ENCODE results near the gene C11orf58. TPM values are rescaled to one million over a fixed set of nuclear protein-coding genes. Genes with fewer than 3 reads are reported as not detected.

The C11orf58 gene
- total RNA-seq, 1 experiment from 2014 or later = 272 TPM

DNA sequence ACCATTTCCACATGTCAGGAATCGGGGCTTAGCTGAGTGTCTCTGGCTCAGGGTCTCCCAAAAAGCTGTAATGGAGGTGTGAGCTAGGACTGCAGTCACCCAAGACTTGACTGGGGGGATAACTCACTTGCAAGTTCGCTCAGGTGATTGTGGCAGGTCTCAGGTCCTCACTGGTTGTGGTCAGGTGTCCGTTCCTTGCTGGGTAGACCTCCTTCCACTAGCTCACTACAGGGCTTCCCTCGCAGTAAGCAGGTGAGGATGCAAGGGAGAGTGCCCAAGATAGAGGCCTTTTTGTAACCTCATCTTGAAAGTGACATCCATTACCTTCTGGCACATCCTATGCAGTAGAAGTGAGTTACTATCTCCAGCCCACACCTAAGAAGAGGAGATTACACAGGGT is 29.5 kb downstream of the C11orf58 start:
- DNase-seq (ENCODE audit: low spot score) = no peak

DNA sequence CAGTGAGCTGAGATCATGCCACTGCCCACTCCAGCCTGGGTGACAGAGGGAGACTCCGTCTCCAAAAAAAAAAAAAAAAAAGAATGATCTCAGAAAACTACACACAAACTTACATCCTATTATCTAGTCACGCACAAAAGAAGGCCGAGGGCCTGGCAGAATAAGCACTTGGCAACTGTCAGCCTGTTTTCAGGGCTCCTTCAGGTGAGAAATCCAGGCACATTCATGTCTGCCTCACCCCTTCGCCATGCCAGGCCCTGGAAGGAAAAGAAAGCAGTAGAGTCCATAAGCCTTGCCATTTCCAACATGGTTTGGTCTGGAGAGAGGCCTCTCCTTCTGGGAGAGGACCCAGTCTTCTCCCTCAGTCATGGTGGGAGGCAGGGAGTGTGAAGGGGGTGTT is 30.9 kb downstream of the C11orf58 start:
- DNase-seq (ENCODE audit: low spot score) = no peak

DNA sequence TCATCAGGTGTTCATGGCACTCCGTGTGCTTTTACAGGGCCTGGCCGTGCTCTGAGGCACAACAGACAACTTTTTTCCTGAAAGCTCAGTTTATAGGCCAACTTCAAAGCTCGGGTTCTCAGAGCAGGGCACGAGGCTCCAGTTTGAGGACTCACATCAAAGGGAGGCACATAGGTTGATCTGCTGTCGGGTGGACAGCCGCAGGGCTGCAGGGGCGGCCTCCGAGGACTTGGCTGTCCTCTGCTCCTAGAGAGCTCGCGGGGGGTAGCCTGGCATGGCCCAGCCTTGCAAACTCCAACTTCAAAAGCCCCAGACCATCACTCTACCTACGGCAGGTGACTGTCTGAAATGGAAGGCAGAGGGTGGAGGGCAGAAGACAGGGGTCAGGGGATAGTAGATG is 31.6 kb downstream of the C11orf58 start:
- no peak for DNase-seq (ENCODE audit: low spot score)

DNA sequence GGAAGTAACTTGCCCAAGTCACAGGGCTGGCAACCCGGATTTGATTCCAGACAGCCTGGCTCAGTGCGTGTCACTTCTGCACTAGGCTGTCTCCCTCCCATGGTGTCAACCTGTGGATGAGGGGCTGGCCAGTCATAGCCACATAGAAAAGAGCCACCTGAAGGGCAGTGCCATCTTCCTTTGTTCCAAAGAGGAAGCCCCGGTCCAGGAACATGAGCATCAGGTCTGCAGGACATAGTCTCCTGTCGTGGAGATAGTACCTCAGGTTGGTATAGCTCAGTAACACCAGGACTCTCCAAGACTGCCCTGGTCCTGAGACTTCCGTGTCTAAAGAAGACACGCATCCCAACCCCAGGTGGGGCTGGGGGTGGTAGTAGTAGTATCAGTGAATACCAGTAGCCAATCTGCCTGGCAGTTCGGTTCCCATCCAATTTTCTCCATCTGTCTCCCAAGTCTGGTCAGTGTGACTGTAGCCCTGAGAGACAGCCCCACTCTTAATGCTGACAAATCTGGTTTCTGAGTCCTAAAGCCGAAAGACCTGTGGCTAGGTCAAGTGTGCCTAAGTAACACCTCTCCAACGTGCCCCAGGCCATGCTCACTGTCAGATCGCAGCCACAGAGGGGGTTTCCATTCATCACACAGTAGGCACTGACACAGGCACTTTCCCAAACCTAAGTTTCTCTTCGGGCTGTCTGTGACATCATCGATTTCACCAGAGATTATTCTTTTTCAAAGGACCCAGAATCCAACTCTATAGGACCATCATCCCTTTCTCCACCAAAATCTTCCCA is 33.1 kb downstream of the C11orf58 start:
- DNase-seq (ENCODE audit: low spot score) = no peak

DNA sequence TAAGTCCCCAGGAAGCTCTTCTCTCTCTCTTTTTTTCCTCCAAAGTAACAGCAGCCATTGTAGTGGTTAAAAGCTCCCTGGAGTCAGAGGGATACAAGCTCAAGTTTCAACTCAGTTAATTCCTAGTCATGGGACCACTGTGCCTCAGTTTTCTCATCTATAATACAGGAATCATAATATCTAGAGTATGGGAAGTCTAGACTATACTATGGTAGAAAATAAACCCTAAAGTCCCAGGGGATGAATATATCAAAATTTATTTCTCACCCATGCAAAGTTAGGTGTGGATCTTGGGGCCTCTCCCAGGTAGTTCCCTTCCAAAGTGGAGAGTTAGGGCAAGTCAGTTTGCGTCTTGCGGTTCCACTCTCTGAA is 33.7 kb downstream of the C11orf58 start:
- no peak for DNase-seq (ENCODE audit: low spot score)

DNA sequence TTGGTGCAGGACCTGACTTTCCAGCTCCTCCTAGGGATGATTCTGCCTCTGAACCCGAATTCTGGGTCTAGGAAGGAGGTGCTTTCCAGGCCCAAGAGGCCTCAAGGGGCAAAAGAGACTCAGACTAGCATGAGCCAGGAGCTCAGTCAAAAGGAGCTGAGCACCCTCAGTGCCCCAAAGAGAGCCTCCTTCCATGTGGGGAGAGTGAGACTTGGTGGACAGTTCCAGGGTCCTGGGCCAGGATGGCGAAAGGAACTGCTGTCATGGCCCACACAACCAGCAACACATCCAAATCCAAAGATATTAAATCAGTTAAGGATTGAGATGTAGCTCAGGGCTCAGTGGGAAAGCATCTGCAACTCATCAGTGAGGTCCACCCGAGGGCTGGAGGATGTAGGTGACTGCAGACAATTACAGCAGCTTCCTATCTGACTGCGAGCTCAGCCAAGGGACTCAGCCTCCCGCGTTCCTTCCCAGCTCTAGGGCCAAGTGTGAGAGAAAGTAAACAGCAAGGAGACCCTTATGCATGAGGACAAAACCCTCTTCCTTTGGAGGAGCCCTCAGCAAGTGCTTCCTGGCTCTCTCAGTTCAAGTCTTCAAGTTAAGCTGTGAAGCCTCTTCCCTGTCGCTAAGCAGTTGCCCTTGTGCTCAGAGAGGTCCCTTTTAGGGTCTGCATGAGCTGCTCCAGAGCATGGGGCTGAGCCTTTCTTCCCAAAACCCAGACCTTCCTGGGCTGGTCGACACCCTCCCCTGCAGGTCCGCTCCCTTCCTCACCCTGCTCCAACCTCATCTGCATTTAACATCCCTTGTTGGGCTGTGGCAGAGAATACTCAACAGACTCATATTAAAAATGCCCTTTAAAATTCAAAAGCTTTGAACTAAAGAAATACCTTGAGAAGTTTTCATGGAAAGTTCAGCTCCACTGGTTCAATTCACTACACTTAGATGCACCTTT is 35.8 kb downstream of the C11orf58 start:
- no peak for DNase-seq (ENCODE audit: low spot score)

DNA sequence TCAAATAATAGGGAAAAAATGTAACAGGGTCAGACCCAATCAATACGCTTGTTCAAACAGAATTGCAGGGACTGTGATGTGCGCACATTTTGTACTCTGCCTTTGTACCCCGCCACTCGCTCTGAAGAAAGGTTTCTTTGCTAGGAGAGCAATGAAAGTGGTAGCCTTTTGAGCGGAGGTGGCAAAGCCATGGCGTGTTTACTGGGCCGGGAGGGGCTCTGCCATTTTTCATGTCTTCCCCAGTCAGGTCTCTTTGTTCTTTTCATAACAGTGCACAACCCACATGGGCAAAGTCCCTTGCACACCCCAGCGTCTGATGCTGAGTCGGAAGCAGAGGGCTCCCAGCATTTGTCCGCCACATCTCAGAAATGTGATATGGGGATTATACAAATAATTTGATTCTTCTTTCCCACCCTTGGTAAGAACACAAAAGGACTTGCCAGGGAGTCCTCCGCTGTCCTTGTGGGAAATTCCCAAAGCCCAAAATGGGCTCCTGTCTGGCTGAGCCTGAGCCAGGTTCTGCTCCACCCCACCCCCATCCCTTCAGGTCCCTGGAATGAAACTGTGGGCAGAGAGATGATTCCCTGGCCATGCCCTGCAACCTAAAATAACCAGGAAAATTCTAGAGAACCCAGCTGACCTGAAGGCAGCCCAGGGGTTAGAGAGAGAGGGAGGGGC is 36.6 kb downstream of the C11orf58 start:
- no peak for DNase-seq (ENCODE audit: low spot score)

DNA sequence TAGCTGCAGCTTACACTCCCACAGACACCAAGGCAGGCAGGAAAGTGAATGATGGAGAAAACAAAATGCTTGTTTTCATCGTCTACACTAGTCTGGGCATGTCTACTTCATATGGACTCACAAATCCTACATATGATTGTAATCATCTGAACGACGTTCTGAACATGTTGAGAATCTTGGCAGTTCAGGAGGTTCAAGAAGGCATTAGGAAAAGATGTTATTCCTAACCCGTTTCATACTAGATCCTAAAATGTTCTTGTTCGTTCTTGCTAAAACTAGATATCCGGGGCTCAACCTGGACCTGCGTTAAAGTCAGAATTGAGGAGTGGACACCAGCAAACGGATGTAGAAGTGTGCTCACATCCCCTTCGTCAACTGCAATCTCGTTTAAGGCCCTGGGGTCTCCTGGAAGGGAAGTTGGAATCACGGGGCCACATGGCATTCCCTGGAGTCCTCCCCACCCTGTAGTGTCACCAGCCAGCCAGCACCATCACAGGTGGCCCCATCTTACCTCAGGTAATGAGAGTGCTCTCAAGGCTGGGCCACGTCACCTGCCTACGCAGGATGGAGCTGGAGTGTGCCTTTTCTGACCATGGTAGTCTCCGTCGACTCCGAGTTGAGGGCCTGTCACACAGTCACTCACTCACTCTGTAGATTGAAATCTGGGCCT is 37.3 kb downstream of the C11orf58 start:
- DNase-seq (ENCODE audit: low spot score) = no peak

DNA sequence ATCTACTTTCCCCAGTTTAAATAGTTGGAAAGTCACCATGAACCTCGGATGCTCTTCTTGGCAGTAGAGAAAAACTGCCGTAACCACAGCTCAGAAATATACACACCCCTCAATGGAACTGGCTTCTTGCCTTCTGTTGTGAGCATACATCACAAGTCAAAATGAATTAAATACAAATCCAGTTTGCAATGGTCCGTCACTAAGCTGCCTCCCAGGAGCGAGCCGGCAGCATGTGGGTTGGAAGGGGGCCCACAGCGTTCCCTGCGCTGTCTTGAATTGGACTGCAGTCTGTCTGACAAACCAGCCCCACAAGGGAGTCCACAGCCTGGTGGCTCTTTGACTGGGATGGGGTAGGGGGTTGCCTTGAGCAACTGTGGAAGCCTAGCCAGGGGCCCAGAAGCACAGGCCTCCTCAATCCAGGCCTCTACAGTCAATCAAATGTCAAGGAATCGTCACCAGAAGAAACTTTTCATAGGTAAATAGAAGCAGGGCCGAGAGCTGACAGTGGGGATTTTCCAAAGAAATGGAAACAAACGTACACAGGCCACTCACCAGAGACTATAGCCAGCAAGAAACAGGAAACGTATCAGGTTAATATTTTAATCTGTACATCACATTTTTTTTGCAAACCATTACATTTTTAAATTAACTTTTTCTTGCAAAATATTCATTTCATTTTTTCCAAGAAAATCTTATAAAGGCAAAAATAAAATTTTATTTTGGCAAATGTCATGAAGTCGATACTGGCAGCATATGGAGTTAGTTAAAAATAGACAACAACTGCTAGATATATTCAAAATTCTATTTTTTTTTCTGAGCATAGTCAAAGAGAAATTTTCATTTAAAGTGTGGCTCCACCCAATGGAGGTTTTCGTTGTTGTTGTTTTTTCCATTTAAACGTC is 38.5 kb downstream of the C11orf58 start:
- DNase-seq (ENCODE audit: low spot score) = no peak

DNA sequence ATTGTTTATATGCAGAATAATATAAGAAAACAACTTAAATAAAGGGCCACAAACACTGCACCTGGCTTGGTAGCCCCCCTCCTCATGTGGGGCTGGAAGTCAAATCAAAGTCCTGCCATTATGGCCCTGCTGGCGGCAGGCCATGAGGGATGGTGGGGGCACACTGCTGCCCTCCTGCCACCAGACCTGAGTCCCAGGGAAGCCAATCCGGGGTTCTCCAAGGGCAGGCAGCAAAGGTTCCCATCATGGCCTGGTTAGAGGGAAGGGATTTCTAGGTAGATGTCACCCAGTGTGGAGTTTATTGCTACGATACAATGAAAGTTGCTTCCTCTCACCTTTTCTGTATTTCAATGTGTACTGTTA is 39.1 kb downstream of the C11orf58 start:
- no peak for DNase-seq (ENCODE audit: low spot score)

DNA sequence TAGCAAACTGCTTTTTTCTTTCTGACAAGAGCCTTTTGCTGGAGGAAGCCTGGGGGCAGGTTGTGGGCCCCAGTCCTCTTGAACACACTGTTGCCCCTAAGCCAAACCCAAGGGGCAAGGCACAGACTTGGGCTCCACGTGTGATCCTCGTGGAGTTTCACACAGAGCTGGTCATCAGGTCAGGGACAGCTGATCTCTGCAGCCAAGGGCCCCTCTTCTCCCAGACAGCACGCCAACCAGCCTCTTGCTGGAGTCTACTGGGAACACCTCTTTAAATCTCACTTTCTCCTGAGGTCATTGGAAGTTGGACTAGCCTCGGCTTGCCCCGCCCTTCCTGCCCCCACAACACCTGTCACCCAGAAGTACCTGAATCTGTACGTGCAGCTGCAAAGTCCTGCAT is 39.8 kb downstream of the C11orf58 start:
- DNase-seq (ENCODE audit: low spot score) = no peak

DNA sequence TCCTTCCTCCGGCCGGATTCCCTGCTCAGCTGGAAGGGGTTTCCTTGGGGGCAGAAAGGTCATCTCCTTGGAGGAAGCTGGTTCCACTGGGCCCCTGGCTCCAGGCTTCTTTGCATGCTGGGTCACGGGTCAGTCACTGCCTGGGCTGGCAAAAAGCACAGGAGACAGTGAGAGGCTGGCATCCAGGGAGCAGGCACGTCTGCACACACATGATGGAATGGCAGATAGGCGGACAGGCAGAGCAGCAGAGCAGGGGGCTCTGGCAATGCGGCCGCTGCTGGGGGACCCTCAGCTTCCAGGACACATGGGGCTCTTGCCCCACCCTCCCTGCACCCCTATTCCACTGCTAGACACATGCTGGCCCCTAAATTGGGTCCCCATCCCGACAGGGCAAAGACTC is 40.4 kb downstream of the C11orf58 start:
- DNase-seq (ENCODE audit: low spot score) = no peak

DNA sequence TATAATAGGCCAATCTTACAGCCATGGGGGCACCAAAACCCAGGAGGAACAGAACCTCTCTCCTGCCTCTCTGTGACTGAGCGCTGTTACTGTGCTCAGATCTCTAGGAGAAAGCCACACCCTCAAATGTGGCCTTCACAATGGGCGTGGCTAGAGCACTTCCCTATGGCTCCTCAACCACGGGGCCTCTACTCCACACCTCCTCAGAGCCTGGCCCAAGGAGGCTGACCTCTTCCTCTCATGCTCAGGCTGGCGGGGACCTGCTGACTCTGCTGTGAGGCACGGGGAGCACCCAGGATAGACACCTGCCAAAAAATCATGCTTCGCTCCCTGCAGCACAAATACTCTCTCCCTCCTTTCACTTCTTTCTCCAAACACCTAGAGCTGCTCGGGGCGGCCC is 41.0 kb downstream of the C11orf58 start:
- no peak for DNase-seq (ENCODE audit: low spot score)

DNA sequence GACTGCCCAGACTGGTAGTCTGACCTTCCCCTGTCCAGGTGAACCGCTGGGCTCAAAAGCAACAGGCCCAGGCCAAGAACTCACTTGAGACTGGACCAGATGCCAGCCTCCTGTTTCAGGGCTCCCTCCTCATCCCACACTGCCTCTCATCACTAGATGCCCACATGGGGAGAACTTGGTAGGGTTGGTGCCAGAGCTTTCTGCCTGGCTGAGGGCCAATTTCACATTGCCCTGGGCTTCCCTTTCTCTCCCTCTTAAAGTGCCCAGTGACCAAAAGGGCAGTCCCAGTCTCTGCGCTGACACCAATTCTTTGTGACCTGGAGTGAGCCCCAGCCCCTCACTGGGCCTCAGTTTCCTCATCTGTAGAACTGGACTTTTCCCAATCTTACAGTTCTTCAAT is 41.7 kb downstream of the C11orf58 start:
- DNase-seq (ENCODE audit: low spot score) = no peak

DNA sequence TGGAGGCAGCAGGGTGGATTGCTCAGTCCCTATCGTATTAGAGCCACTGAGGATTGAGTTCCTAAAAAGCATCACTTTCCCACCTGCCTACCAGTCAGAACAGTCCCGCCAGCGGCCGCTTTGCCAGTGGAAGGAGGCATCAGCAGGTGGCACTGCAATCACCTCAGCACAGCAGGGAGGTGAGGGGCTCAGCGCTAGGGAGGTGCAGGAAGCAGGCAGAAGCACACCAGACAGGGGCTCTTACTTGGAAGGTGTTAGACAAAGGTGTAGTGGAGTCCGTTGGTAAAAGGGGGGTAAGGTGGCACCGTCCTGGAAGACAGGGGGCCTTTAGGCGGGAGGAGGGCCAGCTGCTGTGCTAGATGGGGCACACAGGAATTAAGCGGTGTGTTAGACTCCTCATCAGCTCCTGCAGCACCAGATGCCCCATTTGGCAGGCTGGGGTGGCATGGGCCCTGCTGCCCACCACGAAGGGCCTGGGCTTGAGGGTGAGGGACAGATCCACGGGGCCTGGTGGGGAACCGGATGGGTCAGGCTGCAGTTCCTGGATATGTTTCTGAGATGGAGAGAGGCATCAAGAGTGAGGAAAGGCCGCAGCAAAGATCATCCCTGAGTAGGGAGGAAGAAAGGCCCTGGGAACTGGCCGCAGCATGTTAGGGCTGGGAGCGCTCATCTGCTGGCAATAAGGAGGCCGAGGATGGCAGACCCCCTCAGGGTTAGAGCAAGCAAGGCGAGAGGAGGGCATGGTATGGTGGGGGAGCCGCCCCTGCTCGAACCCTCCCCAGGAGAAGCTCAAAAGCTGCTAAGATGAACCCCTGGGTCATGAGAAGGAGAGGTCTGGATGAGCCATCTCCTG is 42.5 kb downstream of the C11orf58 start:
- DNase-seq (ENCODE audit: low spot score) = no peak

DNA sequence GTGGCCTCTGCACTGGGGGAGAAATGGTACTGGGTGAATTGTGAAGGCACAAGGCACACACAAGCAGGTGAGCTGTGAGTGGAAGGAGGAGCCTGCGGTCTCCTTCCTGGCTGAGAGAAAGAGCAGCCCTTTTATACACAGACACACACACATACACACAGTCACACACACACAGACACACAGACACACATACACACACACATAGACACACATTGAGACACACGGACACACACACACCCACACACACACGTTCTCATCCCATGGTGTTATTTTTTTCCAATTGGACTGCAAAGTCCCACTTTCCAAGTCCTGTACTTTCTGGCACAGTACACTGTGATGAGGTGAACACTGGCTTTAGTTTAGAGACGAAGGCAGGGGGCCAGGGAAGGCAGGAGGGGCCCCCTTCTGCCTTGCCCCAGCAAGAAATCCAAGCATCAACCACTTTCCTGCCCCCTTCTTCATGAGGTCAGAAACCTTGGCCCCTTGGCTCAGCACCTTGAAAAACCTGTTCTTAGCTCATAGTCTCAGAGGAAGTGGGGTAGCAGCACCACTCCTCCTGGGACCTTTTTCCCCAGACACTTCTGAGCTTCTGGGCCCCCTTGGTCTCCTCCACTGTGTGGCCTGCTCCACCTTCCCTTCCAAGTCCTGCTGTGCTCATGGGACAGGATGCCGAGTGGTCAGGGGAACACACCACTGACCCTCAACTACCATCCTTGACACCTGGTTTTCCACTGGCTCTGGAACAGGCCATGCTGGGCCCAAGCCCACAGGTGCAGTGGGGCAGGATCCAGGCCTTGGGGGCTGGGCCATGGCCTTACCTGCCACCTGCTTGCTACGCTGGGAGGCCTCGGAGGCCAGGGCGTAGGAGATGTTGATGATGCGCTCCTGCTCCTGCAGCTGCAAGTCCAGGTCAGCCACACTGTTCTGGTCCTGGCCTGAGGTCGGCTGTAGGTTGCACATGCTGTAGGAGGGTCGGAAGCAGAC is 43.8 kb downstream of the C11orf58 start:
- DNase-seq (ENCODE audit: low spot score) = no peak

DNA sequence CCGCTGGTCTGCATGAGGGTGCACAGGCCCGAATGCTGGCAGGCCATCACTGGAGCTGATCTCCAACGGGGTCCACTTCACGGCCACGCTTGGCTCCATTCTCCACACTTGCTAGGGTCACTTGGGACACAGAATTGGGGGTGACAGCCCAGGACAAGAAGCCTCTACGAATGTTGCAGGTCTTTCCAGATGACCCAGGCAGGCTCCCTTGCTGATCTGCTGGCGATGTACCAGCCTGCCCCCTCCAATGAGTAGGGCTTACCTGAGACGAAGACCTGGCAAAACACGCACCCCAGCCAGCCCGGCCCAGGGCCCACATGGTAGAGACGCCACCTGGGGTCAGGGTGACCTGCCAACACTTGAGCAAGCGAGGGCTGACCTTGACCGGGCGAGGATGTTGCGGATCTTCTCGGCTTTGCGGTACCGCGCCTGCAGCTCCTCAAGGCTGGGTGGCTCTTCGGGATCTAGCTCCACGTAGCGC is 44.9 kb downstream of the C11orf58 start:
- DNase-seq (ENCODE audit: low spot score) = no peak

DNA sequence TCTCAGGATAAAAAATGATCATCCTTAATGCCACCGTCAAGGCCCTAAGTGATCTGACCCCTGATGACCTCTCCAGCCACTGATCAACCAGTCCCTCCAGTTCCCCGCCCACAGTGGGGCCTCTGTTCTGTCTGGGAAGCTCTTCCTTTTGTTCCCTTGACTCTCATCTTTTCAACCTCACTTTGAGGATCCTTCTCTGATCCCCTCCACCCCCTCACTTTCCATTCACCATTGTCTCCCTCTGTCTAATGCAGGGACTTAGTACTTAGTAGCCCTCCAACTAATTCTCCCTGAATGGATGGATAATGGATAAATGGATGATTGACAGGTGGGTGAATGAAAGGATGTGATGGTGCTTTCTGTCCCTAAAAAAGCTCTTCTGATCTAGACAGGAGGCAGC is 45.6 kb downstream of the C11orf58 start:
- DNase-seq (ENCODE audit: low spot score) = no peak

DNA sequence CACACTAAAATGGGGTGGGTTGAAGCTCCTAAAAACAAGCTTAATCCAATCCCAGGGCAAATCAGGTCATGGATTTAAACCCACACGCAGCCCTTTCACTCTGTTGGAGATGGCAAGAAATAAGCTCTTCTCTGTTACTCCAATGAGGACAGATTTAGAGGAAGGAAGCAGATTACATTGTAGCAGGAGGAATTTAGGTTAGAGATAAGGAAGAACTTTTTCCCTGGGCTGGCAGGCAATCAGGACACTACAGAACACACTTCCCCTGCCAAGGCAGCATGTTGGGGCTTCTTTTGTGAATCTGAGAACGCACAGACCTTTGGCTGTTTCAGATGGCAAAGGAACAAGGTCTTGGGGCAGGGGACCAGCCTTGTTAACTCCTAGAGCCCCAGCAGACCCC is 46.2 kb downstream of the C11orf58 start:
- DNase-seq (ENCODE audit: low spot score) = no peak
